GM19455 (cell line): Measurements from ENCODE around the gene INSYN1.
"Not testable (repeated sequence)": the region's sequence is repeated elsewhere in the genome, so short reads cannot be mapped to it uniquely, and the experiment has no call there.

Source experiments
- ATAC-seq: cut with Tn5 transposase; IDR thresholded peaks from one replicate; pipeline ENCODE4 v1.9.1; 2021; ENCODE audit not compliant: unreplicated experiment

The INSYN1 gene

GRCh38 chr15:73750951-73751350, 2.2 kb downstream of the INSYN1 start:
- ATAC-seq: no peak

- no peak for ATAC-seq
These were observed 2.7 kb downstream of the INSYN1 start for GRCh38 chr15:73750438-73750837.

- ATAC-seq: no peak
These were observed 3.2 kb downstream of the INSYN1 start for GRCh38 chr15:73749971-73750370.

GRCh38 chr15:73749533-73749932, 3.6 kb downstream of the INSYN1 start:
- no peak for ATAC-seq

- no peak for ATAC-seq
These were observed 4.4 kb downstream of the INSYN1 start for GRCh38 chr15:73748730-73749129.

GRCh38 chr15:73747847-73748590, 5.1 kb downstream of the INSYN1 start:
- ATAC-seq: no peak

- no peak for ATAC-seq
These were observed 6.3 kb downstream of the INSYN1 start for GRCh38 chr15:73746883-73747282.

GRCh38 chr15:73746261-73746660, 6.9 kb downstream of the INSYN1 start:
- ATAC-seq: no peak

GRCh38 chr15:73745073-73745472, 8.1 kb downstream of the INSYN1 start:
- no peak for ATAC-seq

- no peak for ATAC-seq
These were observed 8.9 kb downstream of the INSYN1 start for GRCh38 chr15:73744293-73744692.

- no peak for ATAC-seq
These were observed 11.8 kb downstream of the INSYN1 start for GRCh38 chr15:73741321-73741836.

GRCh38 chr15:73740152-73741048, 12.8 kb downstream of the INSYN1 start:
- ATAC-seq: no peak

- no peak for ATAC-seq
These were observed 15.6 kb downstream of the INSYN1 start for GRCh38 chr15:73737535-73737934.

GRCh38 chr15:73732930-73733329, 20.2 kb downstream of the INSYN1 start:
- no peak for ATAC-seq

- ATAC-seq: not testable (repeated sequence)
These were observed 21.1 kb downstream of the INSYN1 start for GRCh38 chr15:73732051-73732450.

- no peak for ATAC-seq
These were observed 25.7 kb downstream of the INSYN1 start for GRCh38 chr15:73727330-73727976.

GRCh38 chr15:73724212-73724611, 28.9 kb downstream of the INSYN1 start:
- ATAC-seq: no peak

GRCh38 chr15:73723191-73723590, 30.0 kb downstream of the INSYN1 start:
- no peak for ATAC-seq

GRCh38 chr15:73722425-73722824, 30.7 kb downstream of the INSYN1 start:
- no peak for ATAC-seq

GRCh38 chr15:73718694-73719093, 34.5 kb downstream of the INSYN1 start:
- ATAC-seq: no peak

- ATAC-seq: no peak
These were observed 35.3 kb downstream of the INSYN1 start for GRCh38 chr15:73717802-73718201.
